Measurements from ENCODE around the gene TMEM220. TPM values are rescaled to one million over a fixed set of nuclear protein-coding genes. Genes with fewer than 3 reads are reported as not detected.

The TMEM220 gene
- total RNA-seq, 1 experiment from 2014 or later = 4.0 TPM

GRCh38 chr17:10735821-10736220 is 6.0 kb upstream of the TMEM220 start (continued):
- TF ChIP-seq OVOL2 (CRISPR knock-in tag; IDR thresholded peaks at IDR 0.05; ENCODE audit: borderline replicate concordance) = no peak
- no peak for TF ChIP-seq CTCF (IDR thresholded peaks at IDR 0.05)
- TF ChIP-seq MYBL2 (CRISPR knock-in tag; IDR thresholded peaks at IDR 0.05) = no peak
- TF ChIP-seq ZNF232 (CRISPR knock-in tag; IDR thresholded peaks at IDR 0.05) = no peak
- TF ChIP-seq ZBTB43 (CRISPR knock-in tag; IDR thresholded peaks at IDR 0.05) = no peak
- TF ChIP-seq ATF3 (CRISPR knock-in tag; conservative IDR thresholded peaks at IDR 0.05) = no peak
- TF ChIP-seq E2F4 (CRISPR knock-in tag; IDR thresholded peaks at IDR 0.05; ENCODE audit: borderline replicate concordance, low read depth) = no peak
- TF ChIP-seq JAZF1 (CRISPR knock-in tag; IDR thresholded peaks at IDR 0.05) = no peak
- no peak for TF ChIP-seq RORB (CRISPR knock-in tag; IDR thresholded peaks at IDR 0.05)
- TF ChIP-seq FOXP1 (CRISPR knock-in tag; IDR thresholded peaks at IDR 0.05; ENCODE audit: borderline replicate concordance) = no peak

- POLR2A ChIA-PET = no interaction called here
- 0 out of 2 replicates have a peak, but pooled peaks cover 3% of the 10 kb centered on the region for H3K36me3 Mint-ChIP-seq
- ATAC-seq (no peak), DNase-seq (ENCODE audit: low spot score) (no peak)
- H3K27ac Mint-ChIP-seq = no peak overlapping the region
- no peak overlapping the region for H3K4me3 Mint-ChIP-seq
- H3K27me3 Mint-ChIP-seq (ENCODE audit: low read depth) = no peaks in the 10 kb centered on the region
- TF ChIP-seq E2F1 (CRISPR knock-in tag; IDR thresholded peaks at IDR 0.05) = no peak
- no peak for TF ChIP-seq JUN (CRISPR knock-in tag; IDR thresholded peaks at IDR 0.05)
- no peak for TF ChIP-seq HMGA2 (CRISPR knock-in tag; IDR thresholded peaks at IDR 0.05)
- TF ChIP-seq ZNF138 (CRISPR knock-in tag; conservative IDR thresholded peaks at IDR 0.05) = no peak
- no peak for TF ChIP-seq GABPB1 (CRISPR knock-in tag; IDR thresholded peaks at IDR 0.05)
- no peak for TF ChIP-seq ZSCAN18 (CRISPR knock-in tag; IDR thresholded peaks at IDR 0.05)
- TF ChIP-seq NR1H2 (CRISPR knock-in tag; IDR thresholded peaks at IDR 0.05) = no peak
- peaks cover 31% of the 10 kb centered on the region for H3K4me1 Mint-ChIP-seq
- H3K9me3 Mint-ChIP-seq = peaks cover 3% of the 10 kb centered on the region; the same call in 1 of the 2 replicates
- CTCF ChIA-PET = interaction anchor here (0.8 to 1.0 kb wide), 2 partner anchors 19 to 109 kb away, joined by 3 read pairs; no protein-coding TSS in a partner anchor
These were observed 5.4 kb upstream of the TMEM220 start for GRCh38 chr17:10735251-10735650.

- DNase-seq (ENCODE audit: low spot score) = no peak
- no peak for ATAC-seq
- H3K27ac Mint-ChIP-seq = no peak overlapping the region
- H3K27me3 Mint-ChIP-seq (ENCODE audit: low read depth) = no peaks in the 10 kb centered on the region
- peaks cover 3% of the 10 kb centered on the region; the same call in 1 of the 2 replicates for H3K9me3 Mint-ChIP-seq
- CTCF ChIA-PET = interaction anchor here (1.0 to 1.3 kb wide), 2 partner anchors 105 to 142 kb away, joined by 3 read pairs; no protein-coding TSS in a partner anchor
- TF ChIP-seq EMX1 (CRISPR knock-in tag; IDR thresholded peaks at IDR 0.05) (no peak), ERG (CRISPR knock-in tag; IDR thresholded peaks at IDR 0.05) (no peak), ZNF232 (CRISPR knock-in tag; IDR thresholded peaks at IDR 0.05) (no peak), USF2 (CRISPR knock-in tag; IDR thresholded peaks at IDR 0.05) (no peak), MXD4 (CRISPR knock-in tag; IDR thresholded peaks at IDR 0.05; ENCODE audit: borderline replicate concordance) (no peak), CREM (CRISPR knock-in tag; IDR thresholded peaks at IDR 0.05) (no peak), ZNF671 (CRISPR knock-in tag; IDR thresholded peaks at IDR 0.05) (no peak), ZNF263 (CRISPR knock-in tag; IDR thresholded peaks at IDR 0.05; ENCODE audit: low read depth) (no peak)
- 0 out of 2 replicates have a peak, but pooled peaks cover 3% of the 10 kb centered on the region for H3K36me3 Mint-ChIP-seq
- POLR2A ChIA-PET = no interaction called here
- no peak overlapping the region for H3K4me3 Mint-ChIP-seq
- peaks cover 28% of the 10 kb centered on the region for H3K4me1 Mint-ChIP-seq
These were observed 3.8 kb upstream of the TMEM220 start for GRCh38 chr17:10733666-10734065.
